ENCODE results near the gene CCDC107.
"Not testable (repeated sequence)": the region's sequence is repeated elsewhere in the genome, so short reads cannot be mapped to it uniquely, and the experiment has no call there.

CCDC107 gene

GRCh38 chr9:35637427-35637955, 20.6 kb upstream of the CCDC107 start:
- not testable (repeated sequence) for H3K4me3 ChIP-seq (ENCODE audit: low read depth, low read length)

- not testable (repeated sequence) for H3K4me3 ChIP-seq (ENCODE audit: low read depth, low read length)
Measured at GRCh38 chr9:35638751-35639150, 19.3 kb upstream of the CCDC107 start.

- not testable (repeated sequence) for H3K4me3 ChIP-seq (ENCODE audit: low read depth, low read length)
Measured at GRCh38 chr9:35639225-35639624, 18.9 kb upstream of the CCDC107 start.

GRCh38 chr9:35639631-35640030, 18.5 kb upstream of the CCDC107 start:
- H3K4me3 ChIP-seq (ENCODE audit: low read depth, low read length) = no peak overlapping the region

- H3K4me3 ChIP-seq (ENCODE audit: low read depth, low read length) = not testable (repeated sequence)
Measured at GRCh38 chr9:35640431-35640830, 17.7 kb upstream of the CCDC107 start.

- H3K4me3 ChIP-seq (ENCODE audit: low read depth, low read length) = not testable (repeated sequence)
Measured at GRCh38 chr9:35641478-35641877, 16.6 kb upstream of the CCDC107 start.

GRCh38 chr9:35643046-35643445, 15.0 kb upstream of the CCDC107 start:
- no peak overlapping the region for H3K4me3 ChIP-seq (ENCODE audit: low read depth, low read length)

- H3K4me3 ChIP-seq (ENCODE audit: low read depth, low read length) = peak overlapping the region; percentile 69
Measured at GRCh38 chr9:35645736-35646135, 12.4 kb upstream of the CCDC107 start.

- H3K4me3 ChIP-seq (ENCODE audit: low read depth, low read length) = peak overlapping the region; percentile 69
Measured at GRCh38 chr9:35646153-35646532, 11.9 kb upstream of the CCDC107 start.

- peak overlapping the region; percentile 69 for H3K4me3 ChIP-seq (ENCODE audit: low read depth, low read length)
Measured at GRCh38 chr9:35646533-35647265, 11.4 kb upstream of the CCDC107 start.

- H3K4me3 ChIP-seq (ENCODE audit: low read depth, low read length) = no peak overlapping the region
Measured at GRCh38 chr9:35649431-35650340, 8.4 kb upstream of the CCDC107 start.

- no peak within 1 kb of the TSS for H3K4me3 ChIP-seq (ENCODE audit: low read depth, low read length)
Measured at GRCh38 chr9:35650341-35651158, 7.5 kb upstream of the CCDC107 start, which contains the start of gene SIT1. SIT1 (minus strand) TSS chr9:35650931; CDS start chr9:35650853, 78 bp downstream.

GRCh38 chr9:35651956-35652828, 5.9 kb upstream of the CCDC107 start:
- no peak overlapping the region for H3K4me3 ChIP-seq (ENCODE audit: low read depth, low read length)

- no peak overlapping the region for H3K4me3 ChIP-seq (ENCODE audit: low read depth, low read length)
Measured at GRCh38 chr9:35652829-35653209, 5.3 kb upstream of the CCDC107 start.

- H3K4me3 ChIP-seq (ENCODE audit: low read depth, low read length) = no peak overlapping the region
Measured at GRCh38 chr9:35653611-35654010, 4.5 kb upstream of the CCDC107 start.

GRCh38 chr9:35656348-35656747, 1.7 kb upstream of the CCDC107 start:
- H3K4me3 ChIP-seq (ENCODE audit: low read depth, low read length) = no peak overlapping the region

- peak overlapping the region; percentile 33 for H3K4me3 ChIP-seq (ENCODE audit: low read depth, low read length)
Measured at GRCh38 chr9:35656831-35657545, 1.1 kb upstream of the CCDC107 start.

GRCh38 chr9:35657546-35658136, 451 bp upstream of the CCDC107 start, which contains the start of gene RMRP:
RMRP (minus strand) TSS chr9:35658019.
- peak within 1 kb of the TSS; percentile 85 for H3K4me3 ChIP-seq (ENCODE audit: low read depth, low read length)

GRCh38 chr9:35658968-35659220, 802 bp downstream of the CCDC107 start:
- peak overlapping the region; percentile 85 for H3K4me3 ChIP-seq (ENCODE audit: low read depth, low read length)
